GDM1 (cell line): ENCODE data around the gene ALK.

ENCODE experiments used
- DNase-seq: peaks from one replicate; lab custom pipeline; 2025; lab: John Stamatoyannopoulos, UW

Gene ALK

GRCh38 chr2:29921560-29921915 lies at the start of gene ALK:
ALK (minus strand) TSS chr2:29921586; CDS start chr2:29920659, 927 bp downstream.
- DNase-seq = peak; percentile 85

GRCh38 chr2:29966266-29966665 lies 44.9 kb upstream of the ALK start:
- no peak for DNase-seq

GRCh38 chr2:29963972-29964570 lies 42.7 kb upstream of the ALK start:
- DNase-seq = no peak

DNA sequence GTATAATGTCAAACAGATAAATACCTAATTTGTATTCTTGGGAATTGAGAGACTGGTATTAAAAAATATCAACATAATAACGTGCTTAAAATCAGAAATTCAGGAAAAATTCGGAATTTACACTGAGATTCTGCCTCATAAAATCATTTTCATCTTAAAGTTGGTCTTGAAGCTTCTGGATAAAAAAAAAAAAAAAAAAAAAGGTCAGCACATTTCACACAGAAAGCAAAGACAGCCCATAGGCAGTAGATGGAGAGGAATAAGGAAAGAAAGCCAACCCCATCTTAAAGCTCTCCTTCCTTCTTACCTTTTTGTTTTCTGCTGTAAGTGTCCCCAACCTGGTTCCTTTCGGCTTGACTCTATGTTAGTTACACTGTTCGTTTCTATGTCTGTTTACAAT lies 41.5 kb upstream of the ALK start:
- no peak for DNase-seq

- DNase-seq = no peak
These were observed 32.9 kb upstream of the ALK start for GRCh38 chr2:29954316-29954715.

- no peak for DNase-seq
These were observed 31.6 kb upstream of the ALK start for GRCh38 chr2:29952973-29953372.

- no peak for DNase-seq
These were observed 30.2 kb upstream of the ALK start for GRCh38 chr2:29951576-29951975.

DNA sequence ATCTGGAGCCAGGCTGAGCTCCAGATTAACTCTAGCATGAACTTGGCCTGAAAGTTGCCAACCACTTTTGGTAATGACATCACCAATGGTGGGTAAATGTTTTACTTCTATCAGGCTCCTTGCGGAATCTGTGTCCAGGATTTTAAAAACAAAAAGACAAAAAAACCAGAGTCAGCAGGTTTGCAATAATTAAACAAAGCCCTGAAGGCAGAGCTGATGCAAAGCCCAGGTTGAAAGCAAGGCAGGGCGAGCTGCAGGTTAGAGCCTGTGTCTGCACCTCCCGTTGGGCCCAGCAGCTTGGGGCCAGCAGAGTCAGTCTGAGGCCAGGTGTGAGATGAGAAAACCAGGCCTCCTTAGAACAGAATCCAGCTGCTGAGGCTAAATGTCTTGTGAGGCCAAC lies 29.1 kb upstream of the ALK start:
- DNase-seq = no peak

GRCh38 chr2:29949042-29949441 lies 27.7 kb upstream of the ALK start:
- DNase-seq = no peak

DNA sequence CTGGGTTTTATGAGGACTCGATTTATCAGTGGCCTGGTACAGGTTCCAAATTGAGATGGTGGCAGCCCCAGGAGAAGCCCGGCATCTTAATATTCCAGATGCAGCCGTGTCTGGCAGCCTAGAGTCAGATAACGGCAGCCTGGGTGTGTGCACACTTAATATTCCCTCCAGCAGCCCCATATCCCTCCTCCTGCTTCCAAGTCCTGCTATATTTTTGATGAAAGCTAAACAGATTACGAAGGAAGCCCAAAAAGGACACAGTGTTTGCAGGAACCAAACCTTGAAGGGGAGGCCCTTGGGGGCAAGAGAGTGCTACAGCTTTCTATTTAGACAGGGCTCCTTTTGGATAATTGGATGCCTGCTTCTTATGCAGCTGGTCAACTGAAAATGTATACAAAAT lies 25.1 kb upstream of the ALK start:
- no peak for DNase-seq

GRCh38 chr2:29942711-29943110 lies 21.3 kb upstream of the ALK start:
- DNase-seq = no peak

- no peak for DNase-seq
These were observed 19.3 kb upstream of the ALK start for GRCh38 chr2:29940706-29941105.

DNA sequence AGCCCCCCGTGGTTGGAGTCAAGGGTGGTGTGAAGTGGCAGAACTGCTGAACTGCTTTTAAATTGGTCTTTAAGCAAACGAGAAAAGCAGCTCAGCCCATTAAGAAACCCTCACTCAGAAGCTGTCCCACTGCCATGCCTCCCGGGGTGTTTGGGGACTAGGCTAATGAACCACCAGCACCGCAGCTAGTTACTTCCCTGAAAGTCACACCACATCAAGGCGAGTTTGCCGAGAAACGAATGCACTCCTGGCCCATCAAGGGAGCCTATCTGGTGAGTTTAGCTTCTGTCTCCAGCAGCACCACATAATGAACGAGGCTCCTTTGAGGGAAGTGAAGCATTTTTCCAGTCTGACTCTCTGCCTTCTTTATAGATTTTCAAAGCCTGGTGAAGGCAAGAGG lies 14.6 kb upstream of the ALK start:
- no peak for DNase-seq

DNA sequence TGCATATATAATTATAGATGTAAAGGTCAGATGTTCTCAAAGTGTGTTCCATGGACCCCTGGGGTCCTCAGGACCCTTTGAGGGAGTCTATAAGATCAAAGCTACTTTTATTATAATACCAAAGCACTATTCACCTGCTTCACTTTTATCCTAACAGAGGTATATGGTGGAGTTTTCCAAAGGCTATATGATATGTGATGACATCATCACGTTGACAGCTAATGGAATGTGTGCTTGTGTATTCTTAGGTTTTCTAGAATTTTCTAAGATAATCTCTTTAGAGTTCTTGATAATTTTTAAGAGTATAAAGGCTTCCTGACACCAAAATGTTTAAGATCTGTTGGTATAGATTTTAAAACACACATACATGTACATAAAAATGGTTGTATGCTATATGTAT lies 10.4 kb upstream of the ALK start:
- DNase-seq = no peak

- peak; percentile 10 for DNase-seq
These were observed 1.8 kb upstream of the ALK start for GRCh38 chr2:29923110-29923721.

DNA sequence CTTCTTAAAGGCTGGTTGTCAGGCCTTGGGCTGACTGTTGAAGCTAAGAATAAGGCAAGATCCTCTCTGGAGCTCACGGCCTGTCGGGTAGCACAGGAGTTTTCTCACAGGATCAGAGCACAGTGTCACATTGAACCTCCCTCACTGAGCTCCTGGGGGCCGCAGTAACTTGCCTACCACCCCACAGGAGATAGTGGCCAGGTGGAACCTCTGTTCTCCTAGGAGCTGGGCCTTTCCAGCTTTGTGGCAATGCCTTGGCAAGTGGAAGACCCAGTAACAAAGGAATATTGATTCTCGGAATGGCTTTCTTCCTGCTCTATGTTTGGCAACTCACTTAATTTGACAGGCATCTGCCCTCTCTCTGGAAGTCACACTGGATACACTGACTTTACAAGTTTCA lies 1.2 kb upstream of the ALK start:
- DNase-seq = no peak

DNA sequence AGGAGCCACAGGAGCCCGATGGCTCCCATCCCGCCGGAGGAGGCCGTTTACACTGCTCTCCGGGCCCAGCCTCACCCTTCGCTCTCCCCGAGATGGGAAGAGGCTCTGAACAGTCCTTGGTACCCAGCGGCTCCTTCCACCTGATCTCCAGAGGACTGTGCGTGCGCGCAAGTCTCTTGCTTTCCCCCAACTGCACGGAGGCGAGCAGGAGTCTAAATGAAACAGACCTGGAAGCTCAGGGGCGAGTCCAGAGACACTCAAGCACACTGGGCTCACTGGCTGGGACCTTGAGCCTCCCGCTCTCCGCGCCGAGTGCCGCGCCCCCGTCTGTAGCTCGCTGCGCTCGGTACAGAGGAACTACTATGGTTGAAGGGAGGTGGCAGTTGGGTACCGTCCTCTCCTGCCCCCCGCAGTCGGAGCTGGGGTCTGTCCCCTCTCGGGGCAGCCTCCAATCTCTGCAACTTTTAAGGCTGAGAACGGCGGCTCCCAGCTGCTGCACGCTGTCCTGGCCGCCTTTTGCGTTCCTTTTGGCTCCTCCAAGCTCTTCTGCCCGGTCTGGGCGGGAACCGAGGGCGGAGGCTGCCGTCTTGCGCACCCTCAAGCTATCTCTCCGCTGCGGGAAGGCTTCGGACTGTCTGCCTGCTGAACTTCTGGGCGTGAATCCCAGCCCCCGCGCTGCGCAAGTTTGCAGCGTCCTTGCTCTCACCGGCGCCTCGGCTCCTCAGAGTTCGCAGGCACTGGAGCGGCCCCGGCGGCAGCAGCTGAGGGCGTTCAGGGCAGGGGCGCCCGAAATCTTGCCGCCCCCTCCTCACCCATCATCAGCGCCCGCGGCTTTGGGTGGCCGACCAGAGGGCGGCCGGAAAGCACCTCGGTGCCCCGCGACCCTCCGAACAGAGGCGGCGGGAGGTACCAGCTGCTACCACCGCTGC lies 491 bp downstream of the ALK start:
- DNase-seq = no peak

GRCh38 chr2:29920130-29920577 lies 1.2 kb downstream of the ALK start:
- peak; percentile 20 for DNase-seq

- DNase-seq = no peak
These were observed 2.4 kb downstream of the ALK start for GRCh38 chr2:29918941-29919340.

- no peak for DNase-seq
These were observed 3.6 kb downstream of the ALK start for GRCh38 chr2:29917781-29918180.

DNA sequence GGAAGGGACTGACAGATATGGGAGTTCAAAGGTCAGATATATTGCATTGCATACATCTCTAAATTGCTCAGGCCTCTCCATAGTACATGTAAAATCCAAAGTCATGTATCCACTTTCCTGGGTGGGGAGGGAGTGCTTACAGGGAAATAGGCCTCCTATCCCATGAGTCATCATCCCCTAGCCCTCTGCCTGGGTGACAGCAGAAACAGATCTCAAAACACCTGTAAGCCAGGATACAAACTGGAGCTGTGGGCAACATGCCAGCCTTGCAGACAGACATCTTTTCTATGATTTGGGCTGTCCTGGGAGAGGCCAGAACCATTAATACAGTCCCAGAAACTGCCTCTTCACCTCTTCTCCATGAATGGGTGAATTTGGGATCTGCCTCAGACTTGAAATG lies 4.8 kb downstream of the ALK start:
- no peak for DNase-seq

DNA sequence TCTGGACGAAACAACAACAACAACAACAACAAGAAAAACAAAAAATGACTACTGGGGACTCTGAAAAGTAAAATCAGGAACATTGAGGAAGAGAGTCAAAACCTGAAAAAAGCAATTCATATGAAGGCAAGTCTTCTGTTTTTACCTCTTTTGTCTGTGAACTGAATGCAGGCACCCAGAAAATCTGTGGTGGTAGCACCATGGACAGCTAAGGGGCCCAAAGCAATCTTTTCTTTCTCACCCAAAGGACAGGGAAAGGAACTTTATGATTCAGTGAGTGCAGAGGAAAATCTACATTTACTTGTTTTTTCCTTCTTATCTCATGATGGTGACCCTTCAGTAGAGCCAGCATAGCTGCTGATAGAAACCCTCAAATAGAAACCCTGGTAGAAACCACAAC lies 10.4 kb downstream of the ALK start:
- no peak for DNase-seq

GRCh38 chr2:29910465-29910864 lies 10.9 kb downstream of the ALK start:
- no peak for DNase-seq
